ENCODE data around the gene DROSHA.
"Not testable (repeated sequence)": the region's sequence is repeated elsewhere in the genome, so short reads cannot be mapped to it uniquely, and the experiment has no call there.

The DROSHA gene

GRCh38 chr5:31531888-31532547 is at the start of gene DROSHA, which contains the start of gene C5orf22:
TSS of gene DROSHA (minus strand) at chr5:31532093. CDS start at chr5:31529059, 3,034 bp downstream.
TSS of gene C5orf22 (plus strand) at chr5:31532301. CDS start at chr5:31532393, 92 bp downstream.
- DNase-seq: peak; percentile 89

- DNase-seq: no peak
These were observed 47.7 kb upstream of the DROSHA start for GRCh38 chr5:31579558-31579957.

GRCh38 chr5:31577438-31577837 is 45.5 kb upstream of the DROSHA start:
- no peak for DNase-seq

GRCh38 chr5:31574772-31575171 is 42.9 kb upstream of the DROSHA start:
- DNase-seq: no peak

GRCh38 chr5:31573494-31574142 is 41.7 kb upstream of the DROSHA start:
- no peak for DNase-seq

- no peak for DNase-seq
These were observed 37.2 kb upstream of the DROSHA start for GRCh38 chr5:31569068-31569467.

- no peak for DNase-seq
These were observed 36.5 kb upstream of the DROSHA start for GRCh38 chr5:31568302-31568835.

- DNase-seq: peak; percentile 79
These were observed 34.5 kb upstream of the DROSHA start for GRCh38 chr5:31566362-31566761.

GRCh38 chr5:31563216-31563615 is 31.3 kb upstream of the DROSHA start:
- DNase-seq: no peak

GRCh38 chr5:31561946-31562345 is 30.1 kb upstream of the DROSHA start:
- no peak for DNase-seq

GRCh38 chr5:31559942-31560341 is 28.0 kb upstream of the DROSHA start:
- no peak for DNase-seq

GRCh38 chr5:31556461-31556860 is 24.6 kb upstream of the DROSHA start:
- no peak for DNase-seq

- no peak for DNase-seq
These were observed 22.7 kb upstream of the DROSHA start for GRCh38 chr5:31554552-31554951.

GRCh38 chr5:31553863-31554262 is 22.0 kb upstream of the DROSHA start:
- no peak for DNase-seq

GRCh38 chr5:31551878-31552277 is 20.0 kb upstream of the DROSHA start:
- DNase-seq: no peak

GRCh38 chr5:31549114-31549513 is 17.2 kb upstream of the DROSHA start:
- DNase-seq: not testable (repeated sequence)

- no peak for DNase-seq
These were observed 6.0 kb upstream of the DROSHA start for GRCh38 chr5:31537851-31538250.

GRCh38 chr5:31537349-31537748 is 5.5 kb upstream of the DROSHA start:
- no peak for DNase-seq

- DNase-seq: no peak
These were observed 5.0 kb upstream of the DROSHA start for GRCh38 chr5:31536873-31537272.

GRCh38 chr5:31534527-31535046 is 2.7 kb upstream of the DROSHA start:
- no peak for DNase-seq

- no peak for DNase-seq
These were observed 378 bp downstream of the DROSHA start for GRCh38 chr5:31531543-31531887.

GRCh38 chr5:31530541-31531265 is 1.2 kb downstream of the DROSHA start:
- peak; percentile 19 for DNase-seq

GRCh38 chr5:31523041-31523440 is 8.9 kb downstream of the DROSHA start:
- no peak for DNase-seq

- peak; percentile 55 for DNase-seq
These were observed 15.1 kb downstream of the DROSHA start for GRCh38 chr5:31516802-31517201.

Measured in GF-D8 (cell line).